ENCODE data around the gene ASTN2.

GRCh38 chr9:117411547-117411946, 3.3 kb downstream of the ASTN2 start:
- TF ChIP-seq RAD21 (conservative IDR thresholded peaks at IDR 0.05 in 1 of 2, IDR thresholded peaks at IDR 0.05 in 1 of 2): peak; percentile 27 to 59; a peak in 4 of 5 replicates
- no peak for TF ChIP-seq ESRRA (IDR thresholded peaks at IDR 0.05; ENCODE audit: borderline replicate concordance, low read length)
- no peak for TF ChIP-seq EP300 (IDR thresholded peaks at IDR 0.05)
